H9 (cell line): ENCODE results near the gene NAA50. TPM values are rescaled to one million over a fixed set of nuclear protein-coding genes. Genes with fewer than 3 reads are reported as not detected.

Experiments
- DNase-seq: peaks from one replicate; pipeline ENCODE4 v3.0.0-alpha.2; 2017
- H2AFZ ChIP-seq: one replicate; pipeline ENCODE4 v1.6.1; 2013; ENCODE audit warnings: mild to moderate bottlenecking, low read length, control low read depth, moderate library complexity
- H2AK5ac ChIP-seq: 2 replicates; pipeline ENCODE4 v1.6.1; 2013; ENCODE audit warnings: low read length, control low read depth, mixed read lengths; ENCODE audit not compliant: insufficient read length
- H2BK120ac ChIP-seq: one replicate; pipeline ENCODE4 v1.6.1; 2013; ENCODE audit warnings: low read depth, mild to moderate bottlenecking, low read length, control low read depth, inconsistent platforms; ENCODE audit not compliant: poor library complexity, severe bottlenecking
- H2BK12ac ChIP-seq: 2 replicates; pipeline ENCODE4 v1.6.1; 2013; ENCODE audit warnings: low read length, control low read depth, mixed read lengths, low read depth; ENCODE audit not compliant: insufficient read length
- H2BK15ac ChIP-seq: 2 replicates; pipeline ENCODE4 v1.6.1; 2013; ENCODE audit warnings: low read depth, low read length, control low read depth
- H2BK20ac ChIP-seq: one replicate; pipeline ENCODE4 v1.6.1; 2013; ENCODE audit warnings: low read depth, mild to moderate bottlenecking, low read length, control low read depth, inconsistent platforms; ENCODE audit not compliant: poor library complexity, severe bottlenecking
- H2BK5ac ChIP-seq: 2 replicates; pipeline ENCODE4 v1.6.1; 2013; ENCODE audit warnings: low read length, control low read depth, mixed read lengths; ENCODE audit not compliant: insufficient read length
- H3K14ac ChIP-seq: 2 replicates; pipeline ENCODE4 v1.6.1; 2013; ENCODE audit warnings: low read length, control low read depth; ENCODE audit not compliant: insufficient read depth
- H3K18ac ChIP-seq: 2 replicates; pipeline ENCODE4 v1.6.1; 2013; ENCODE audit warnings: low read depth, mild to moderate bottlenecking, mixed read lengths, low read length, control low read depth; ENCODE audit not compliant: insufficient read length
- H3K23ac ChIP-seq: 2 replicates; pipeline ENCODE4 v1.6.1; 2013; ENCODE audit warnings: low read length, control low read depth, mixed read lengths, low read depth; ENCODE audit not compliant: insufficient read length
- H3K23me2 ChIP-seq: 2 replicates; pipeline ENCODE4 v1.6.1; 2013; ENCODE audit warnings: low read depth, mild to moderate bottlenecking, mixed read lengths, low read length, control low read depth; ENCODE audit not compliant: insufficient read length, poor library complexity, severe bottlenecking
- H3K27ac ChIP-seq: 2 replicates; pipeline ENCODE4 v1.5.1; 2013; ENCODE audit warnings: low read length, control low read depth, mixed read lengths, low read depth; ENCODE audit not compliant: insufficient read length
- H3K27me3 ChIP-seq: 2 replicates; pipeline ENCODE4 v1.6.1; 2013; ENCODE audit warnings: low read length, control low read depth, inconsistent platforms; ENCODE audit not compliant: insufficient read depth
- H3K4ac ChIP-seq: 2 replicates; pipeline ENCODE4 v1.6.1; 2013; ENCODE audit warnings: low read depth, mild to moderate bottlenecking, control low read depth, inconsistent platforms, low read length, moderate library complexity
- H3K4me1 ChIP-seq: 2 replicates; pipeline ENCODE4 v1.6.1; 2013; ENCODE audit warnings: low read length, control low read depth, inconsistent platforms; ENCODE audit not compliant: insufficient read depth
- H3K4me2 ChIP-seq: 2 replicates; pipeline ENCODE4 v1.6.1; 2013; ENCODE audit warnings: low read length, control low read depth, mixed read lengths; ENCODE audit not compliant: insufficient read length, insufficient read depth
- H3K56ac ChIP-seq: 2 replicates; pipeline ENCODE4 v1.6.1; 2013; ENCODE audit warnings: low read depth, mild to moderate bottlenecking, mixed read lengths, low read length, control low read depth; ENCODE audit not compliant: insufficient read length
- H3K79me1 ChIP-seq: 2 replicates; pipeline ENCODE4 v1.6.1; 2013; ENCODE audit warnings: low read depth, mild to moderate bottlenecking, moderate library complexity, low read length, control low read depth, inconsistent platforms; ENCODE audit not compliant: insufficient read depth, poor library complexity, severe bottlenecking
- H3K79me2 ChIP-seq: 2 replicates; pipeline ENCODE4 v1.6.1; 2013; ENCODE audit warnings: low read length, control low read depth, inconsistent platforms; ENCODE audit not compliant: insufficient read depth
- H3K9ac ChIP-seq: 2 replicates; pipeline ENCODE4 v1.6.1; 2013; ENCODE audit warnings: low read length, control low read depth, mixed read lengths; ENCODE audit not compliant: insufficient read length; ENCODE audit errors: extremely low read depth
- H3K9me3 ChIP-seq: one replicate; pipeline ENCODE4 v1.6.1; 2013; ENCODE audit warnings: low read depth, low read length, inconsistent platforms; ENCODE audit not compliant: control insufficient read depth
- H3T11ph ChIP-seq: one replicate; pipeline ENCODE4 v1.6.1; 2013; ENCODE audit warnings: mild to moderate bottlenecking, low read length, control low read depth, inconsistent platforms
- H4K20me1 ChIP-seq: one replicate; pipeline ENCODE4 v1.6.1; 2013; ENCODE audit not compliant: control insufficient read depth, insufficient read length, insufficient read depth
- H4K5ac ChIP-seq: 2 replicates; pipeline ENCODE4 v1.6.1; 2013; ENCODE audit warnings: low read depth, mild to moderate bottlenecking, mixed read lengths, low read length, control low read depth; ENCODE audit not compliant: insufficient read length
- H4K8ac ChIP-seq: replicated peaks from 2 replicates; pipeline ENCODE4 v1.6.1; 2013; ENCODE audit warnings: low read length, control low read depth, mixed read lengths, low read depth; ENCODE audit not compliant: insufficient read length
- H4K91ac ChIP-seq: 2 replicates; pipeline ENCODE4 v1.6.1; 2013; ENCODE audit warnings: low read depth, mild to moderate bottlenecking, moderate library complexity, mixed read lengths, low read length, control low read depth; ENCODE audit not compliant: insufficient read length
- H3K27ac Mint-ChIP-seq, 3 experiments: 2 replicates in 2 of 3; 3 replicates in 1 of 3; pipeline ENCODE4 v1.8.0; 2020 to 2021; ENCODE audit warnings: mixed read lengths in 3 of 3, mild to moderate bottlenecking in 1 of 3, moderate library complexity in 1 of 3
- H3K27me3 Mint-ChIP-seq: 2 replicates; pipeline ENCODE4 v1.8.0; 2021; ENCODE audit warnings: low read depth, mild to moderate bottlenecking, moderate library complexity, mixed read lengths
- H3K36me3 Mint-ChIP-seq, 3 experiments: 2 replicates in 2 of 3; 3 replicates in 1 of 3; pipeline ENCODE4 v1.8.0; 2020 to 2021; ENCODE audit warnings: low read depth in 3 of 3, mixed read lengths in 3 of 3; ENCODE audit not compliant: insufficient read depth in 1 of 3
- H3K4me1 Mint-ChIP-seq, 2 experiments: 2 replicates each; pipeline ENCODE4 v1.8.0; 2020; ENCODE audit warnings: mixed read lengths in 2 of 2
- H3K4me3 Mint-ChIP-seq, 2 experiments: 2 replicates in 1 of 2; 3 replicates in 1 of 2; pipeline ENCODE4 v1.8.0; 2020 to 2021; ENCODE audit warnings: mild to moderate bottlenecking in 2 of 2, mixed read lengths in 2 of 2, moderate library complexity in 1 of 2
- H3K9me3 Mint-ChIP-seq, 2 experiments: 2 replicates in 1 of 2; 3 replicates in 1 of 2; pipeline ENCODE4 v1.8.0; 2020; ENCODE audit warnings: mild to moderate bottlenecking in 2 of 2, mixed read lengths in 2 of 2, moderate library complexity in 1 of 2
- CTCF ChIP-seq: fragments of 200-600 bp; sonication (generic); conservative IDR thresholded peaks from 3 replicates; pipeline ENCODE4 v1.8.0; 2021; ENCODE audit warnings: antibody characterized with exemption, mild to moderate bottlenecking
- WGBS: extraction: QIAGEN DNeasy Blood & Tissue Kit; methylation state at CpG from one replicate; pipeline ENCODE4 v1.1.7; 2013; ENCODE audit warnings: missing lambda C conversion rate, low lambda C conversion rate, mixed read lengths; ENCODE audit not compliant: insufficient read length; ENCODE audit errors: extremely low coverage; 5-methylcytosine and 5-hydroxymethylcytosine counted together
- total RNA-seq: library from RNA; stranded (reverse); gene quantifications from 2 replicates; pipeline ENCODE4 v1.2.1, GENCODE V29; 2021

Gene NAA50
- total RNA-seq, 1 experiment from 2014 or later: 216 TPM

DNA sequence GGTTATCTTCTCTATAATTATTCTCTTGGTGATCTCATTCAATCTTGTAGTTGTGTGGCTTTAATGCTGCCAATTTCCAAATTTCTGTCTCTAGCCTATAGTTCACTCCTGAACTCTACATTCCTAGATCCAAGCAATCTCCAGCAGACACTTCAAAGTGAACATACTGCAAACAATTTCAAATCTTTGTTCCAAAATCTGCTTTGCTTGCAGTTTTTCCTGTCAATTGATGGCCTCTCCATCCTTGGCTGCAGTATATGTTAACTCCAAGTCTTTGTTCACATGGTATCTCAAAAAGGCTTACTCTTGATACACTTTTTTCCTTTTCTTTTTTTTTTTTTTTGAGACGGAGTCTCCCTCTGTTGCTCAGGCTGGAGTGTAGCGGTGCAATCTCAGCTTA, 17.4 kb downstream of the NAA50 start:
- Histone ChIP-seq H3K27me3 (no peaks in the 10 kb centered on the region), H3K4me2 (no peak overlapping the region), H3K14ac (no peak overlapping the region), H3K23ac (no peak overlapping the region), H2BK15ac (no peak overlapping the region), H3K9ac (no peak overlapping the region), H2BK20ac (no peak overlapping the region), H3K56ac (no peak overlapping the region), H3K4ac (no peak overlapping the region), H2BK5ac (no peak overlapping the region), H4K91ac (no peak overlapping the region), H3K4me1 (no peaks in the 10 kb centered on the region; the same call in 1 of the 2 replicates), H3K9me3 (no peaks in the 10 kb centered on the region), H4K5ac (no peak overlapping the region), H3K23me2 (no peaks in the 10 kb centered on the region), H3T11ph (no peak overlapping the region), H2AFZ (no peak overlapping the region), H2AK5ac (no peak overlapping the region), H4K20me1 (no peaks in the 10 kb centered on the region), H2BK12ac (no peak overlapping the region), H3K79me1 (no peaks in the 10 kb centered on the region), H4K8ac (no peak overlapping the region), H2BK120ac (no peak overlapping the region), H3K27ac (no peak overlapping the region), H3K79me2 (peaks cover 22% of the 10 kb centered on the region; the same call in 1 of the 2 replicates), H3K18ac (no peak overlapping the region)
- Mint-ChIP-seq H3K27ac (peak overlapping the region in 1 of 3 experiments; percentile 27; a peak in 2 of 7 replicates), H3K27me3 (no peaks in the 10 kb centered on the region), H3K36me3 (peaks cover 3 to 34% (median 18%) of the 10 kb centered on the region in 3 experiments; a peak in 6 of 7 replicates), H3K4me1 (peaks cover 26 to 32% of the 10 kb centered on the region in 2 experiments), H3K4me3 (no peak overlapping the region), H3K9me3 (no peaks in the 10 kb centered on the region)
- no peak for DNase-seq
- TF ChIP-seq CTCF: no peak
- no CpG with 5 or more reads among the region's 2 CpGs for WGBS
